ENCODE measurements around the gene SH2D3A. TPM values are rescaled to one million over a fixed set of nuclear protein-coding genes. Genes with fewer than 3 reads are reported as not detected.

SH2D3A gene
- total and polyA plus RNA-seq, 8 donors: 6.9 to 27.6 (median 8.3) TPM

- Histone ChIP-seq H3K27me3 (no peaks in the 10 kb centered on the region), H3K36me3 (peaks cover 0 to 5% of the 10 kb centered on the region in 2 donors), H3K27ac (no peak overlapping the region), H3K4me3 (no peak overlapping the region), H3K9me3 (peaks cover 0 to 6% of the 10 kb centered on the region in 2 donors), H3K4me1 (peaks cover 0 to 4% of the 10 kb centered on the region in 2 donors)
- DNase-seq (no peak), ATAC-seq (no peak)
- intact Hi-C loops (cut with DNase I): no loop called here
- TF ChIP-seq, protein P1, sequence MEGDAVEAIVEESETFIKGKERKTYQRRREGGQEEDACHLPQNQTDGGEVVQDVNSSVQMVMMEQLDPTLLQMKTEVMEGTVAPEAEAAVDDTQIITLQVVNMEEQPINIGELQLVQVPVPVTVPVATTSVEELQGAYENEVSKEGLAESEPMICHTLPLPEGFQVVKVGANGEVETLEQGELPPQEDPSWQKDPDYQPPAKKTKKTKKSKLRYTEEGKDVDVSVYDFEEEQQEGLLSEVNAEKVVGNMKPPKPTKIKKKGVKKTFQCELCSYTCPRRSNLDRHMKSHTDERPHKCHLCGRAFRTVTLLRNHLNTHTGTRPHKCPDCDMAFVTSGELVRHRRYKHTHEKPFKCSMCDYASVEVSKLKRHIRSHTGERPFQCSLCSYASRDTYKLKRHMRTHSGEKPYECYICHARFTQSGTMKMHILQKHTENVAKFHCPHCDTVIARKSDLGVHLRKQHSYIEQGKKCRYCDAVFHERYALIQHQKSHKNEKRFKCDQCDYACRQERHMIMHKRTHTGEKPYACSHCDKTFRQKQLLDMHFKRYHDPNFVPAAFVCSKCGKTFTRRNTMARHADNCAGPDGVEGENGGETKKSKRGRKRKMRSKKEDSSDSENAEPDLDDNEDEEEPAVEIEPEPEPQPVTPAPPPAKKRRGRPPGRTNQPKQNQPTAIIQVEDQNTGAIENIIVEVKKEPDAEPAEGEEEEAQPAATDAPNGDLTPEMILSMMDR (IDR thresholded peaks at IDR 0.05): no peak
Observed at GRCh38 chr19:6791237-6791636, 24.0 kb upstream of the SH2D3A start.

DNA sequence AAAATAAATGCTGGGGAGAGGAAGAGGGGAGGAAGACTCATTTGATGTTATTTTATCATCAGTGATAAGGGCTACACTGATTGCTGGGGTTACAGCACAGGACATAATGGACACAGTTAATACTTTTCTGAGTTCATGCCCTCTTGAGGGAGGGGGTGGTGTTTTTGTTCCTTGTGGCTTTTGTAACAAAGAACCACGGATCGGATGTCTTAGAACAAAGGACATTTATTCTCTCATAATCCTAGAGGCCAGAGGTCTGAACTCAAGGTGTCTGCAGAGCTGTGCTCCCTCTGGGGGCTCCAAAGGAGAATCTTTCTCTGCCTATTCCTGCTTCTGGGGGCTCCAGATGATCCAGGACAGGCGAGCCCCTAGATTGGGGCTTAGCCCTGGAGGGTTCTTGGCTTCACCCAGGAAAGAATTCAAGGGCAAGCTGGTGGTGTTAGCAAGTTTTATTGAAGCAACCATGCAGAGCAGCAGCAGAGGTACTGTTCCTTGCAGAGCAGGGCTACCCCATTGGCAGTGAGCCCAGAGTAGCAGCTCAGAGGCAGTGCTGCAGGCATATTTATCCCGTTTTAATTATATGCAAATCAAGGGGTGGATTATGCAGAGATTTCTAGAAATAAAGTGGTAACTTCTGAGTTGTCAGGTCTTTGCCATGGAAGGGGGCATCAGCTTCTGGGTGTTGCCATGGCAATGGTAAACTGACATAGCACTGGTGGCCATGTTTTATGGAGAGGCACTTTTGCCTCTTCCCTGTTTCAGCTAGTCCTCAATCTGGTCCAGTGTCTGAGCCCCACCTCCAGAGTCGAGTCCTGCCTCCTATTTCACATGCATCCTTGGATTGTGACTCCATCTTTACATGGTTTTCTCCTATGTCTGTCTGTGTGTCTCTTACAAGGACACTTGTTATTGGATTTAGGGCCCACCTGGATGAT, 23.2 kb upstream of the SH2D3A start:
- H3K4me1 ChIP-seq: no peaks in the 10 kb centered on the region
- peaks cover 0 to 6% of the 10 kb centered on the region in 2 donors for H3K9me3 ChIP-seq
- H3K36me3 ChIP-seq: peaks cover 0 to 5% of the 10 kb centered on the region in 2 donors
- TF ChIP-seq, protein P1 (IDR thresholded peaks at IDR 0.05): no peak
- intact Hi-C loops (cut with DNase I): no loop called here
- ATAC-seq (no peak), DNase-seq (no peak)
- no peak overlapping the region for H3K4me3 ChIP-seq
- no peak overlapping the region for H3K27ac ChIP-seq
- H3K27me3 ChIP-seq: no peaks in the 10 kb centered on the region

DNA sequence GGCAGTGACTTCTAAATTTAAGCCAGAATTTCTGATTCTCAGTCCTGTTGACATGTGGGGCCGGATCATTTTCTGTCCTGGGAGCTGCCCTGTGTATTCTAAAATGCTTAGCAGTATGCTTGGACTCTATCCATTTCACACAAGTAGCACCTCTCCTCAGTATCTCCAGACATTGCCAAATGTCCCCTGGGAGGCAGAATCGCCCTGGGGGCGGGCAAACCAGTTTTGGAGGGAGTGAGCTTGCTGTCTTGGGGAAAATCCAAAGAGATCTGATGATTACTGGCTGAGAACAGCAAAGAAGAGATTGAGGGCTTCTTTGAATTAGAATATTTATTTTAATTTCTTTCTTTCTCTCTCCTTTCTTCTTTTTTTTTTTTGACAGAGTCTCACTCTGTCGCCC, 21.7 kb upstream of the SH2D3A start:
- no peak for ATAC-seq
- H3K9me3 ChIP-seq: no peaks in the 10 kb centered on the region

DNA sequence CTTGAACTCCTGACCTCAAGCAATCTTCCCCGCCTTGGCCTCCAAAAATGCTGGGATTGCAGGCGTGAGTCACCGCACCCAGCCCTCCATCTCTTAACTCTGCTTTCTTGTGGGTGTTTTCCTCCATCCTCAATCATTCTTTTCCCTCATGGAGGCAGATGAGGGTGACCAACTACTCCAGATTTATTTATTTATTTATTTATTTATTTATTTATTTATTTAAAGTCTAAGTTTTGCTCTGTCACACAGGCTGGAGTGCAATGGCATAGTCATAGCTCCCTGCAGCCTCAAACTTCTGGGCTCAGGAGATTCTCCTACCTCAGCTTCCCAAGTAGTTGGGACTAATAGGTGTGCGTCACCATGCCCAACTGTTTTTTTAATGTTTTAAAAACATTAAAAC, 20.2 kb upstream of the SH2D3A start:
- no peaks in the 10 kb centered on the region for H3K9me3 ChIP-seq
- H3K27ac ChIP-seq: no peak overlapping the region
- TF ChIP-seq, protein P1 (IDR thresholded peaks at IDR 0.05): no peak
- no peak for ATAC-seq
- no peak overlapping the region for H3K4me3 ChIP-seq
- intact Hi-C loops (cut with DNase I): no loop called here
- peaks cover 0 to 17% of the 10 kb centered on the region in 2 donors for H3K36me3 ChIP-seq
- peaks cover 0 to 8% of the 10 kb centered on the region in 2 donors for H3K4me1 ChIP-seq
- no peaks in the 10 kb centered on the region for H3K27me3 ChIP-seq
- no peak for DNase-seq

More for the DNA sequence above, 21.7 kb upstream of the SH2D3A start:
- no peak for DNase-seq
- TF ChIP-seq, protein P1 (IDR thresholded peaks at IDR 0.05): no peak
- intact Hi-C loops (cut with DNase I): no loop called here
- Histone ChIP-seq H3K27me3 (no peaks in the 10 kb centered on the region), H3K4me1 (no peaks in the 10 kb centered on the region), H3K4me3 (no peak overlapping the region), H3K27ac (no peak overlapping the region), H3K36me3 (peaks cover 0 to 17% of the 10 kb centered on the region in 2 donors)

- DNase-seq: no peak
- intact Hi-C loops (cut with DNase I): no loop called here
- TF ChIP-seq, protein P1 (IDR thresholded peaks at IDR 0.05): no peak
- Histone ChIP-seq H3K36me3 (peaks cover 0 to 5% of the 10 kb centered on the region in 2 donors), H3K4me1 (peaks cover 7 to 60% of the 10 kb centered on the region in 2 donors), H3K4me3 (no peak overlapping the region), H3K27ac (no peak overlapping the region), H3K9me3 (no peaks in the 10 kb centered on the region), H3K27me3 (no peaks in the 10 kb centered on the region)
- no peak for ATAC-seq
Observed at GRCh38 chr19:6779206-6779605, 12.0 kb upstream of the SH2D3A start.

Measured in left lung (tissue), 10 donors.